ENCODE measurements around the gene MARCHF6.
"Not testable (repeated sequence)": the region's sequence is repeated elsewhere in the genome, so short reads cannot be mapped to it uniquely, and the experiment has no call there.

The MARCHF6 gene

GRCh38 chr5:10351919-10352318, 1.6 kb upstream of the MARCHF6 start:
- DNase-seq (ENCODE audit: low spot score): no peak

- no peak for DNase-seq (ENCODE audit: low spot score)
These were observed 860 bp upstream of the MARCHF6 start for GRCh38 chr5:10352430-10353240.

GRCh38 chr5:10354048-10354872, 765 bp downstream of the MARCHF6 start:
- DNase-seq (ENCODE audit: low spot score): peak; percentile 44

GRCh38 chr5:10355071-10355889, 1.8 kb downstream of the MARCHF6 start:
- DNase-seq (ENCODE audit: low spot score): peak; percentile 26

GRCh38 chr5:10358999-10359398, 5.5 kb downstream of the MARCHF6 start:
- DNase-seq (ENCODE audit: low spot score): no peak

- DNase-seq (ENCODE audit: low spot score): no peak
These were observed 7.2 kb downstream of the MARCHF6 start for GRCh38 chr5:10360686-10361085.

- no peak for DNase-seq (ENCODE audit: low spot score)
These were observed 10.2 kb downstream of the MARCHF6 start for GRCh38 chr5:10363519-10364185.

GRCh38 chr5:10364186-10364689, 10.7 kb downstream of the MARCHF6 start:
- peak; percentile 33 for DNase-seq (ENCODE audit: low spot score)

- DNase-seq (ENCODE audit: low spot score): no peak
These were observed 12.3 kb downstream of the MARCHF6 start for GRCh38 chr5:10365782-10366181.

- peak; percentile 83 for DNase-seq (ENCODE audit: low spot score)
These were observed 13.1 kb downstream of the MARCHF6 start for GRCh38 chr5:10366310-10367272.

- no peak for DNase-seq (ENCODE audit: low spot score)
These were observed 14.1 kb downstream of the MARCHF6 start for GRCh38 chr5:10367579-10367978.

GRCh38 chr5:10370931-10371330, 17.4 kb downstream of the MARCHF6 start:
- DNase-seq (ENCODE audit: low spot score): no peak

GRCh38 chr5:10371369-10371768, 17.9 kb downstream of the MARCHF6 start:
- DNase-seq (ENCODE audit: low spot score): not testable (repeated sequence)

GRCh38 chr5:10372726-10373709, 19.5 kb downstream of the MARCHF6 start:
- DNase-seq (ENCODE audit: low spot score): peak; percentile 10

GRCh38 chr5:10374046-10375022, 20.8 kb downstream of the MARCHF6 start:
- no peak for DNase-seq (ENCODE audit: low spot score)

GRCh38 chr5:10375146-10375545, 21.7 kb downstream of the MARCHF6 start:
- not testable (repeated sequence) for DNase-seq (ENCODE audit: low spot score)

- DNase-seq (ENCODE audit: low spot score): no peak
These were observed 23.0 kb downstream of the MARCHF6 start for GRCh38 chr5:10376544-10376943.

GRCh38 chr5:10377081-10377480, 23.6 kb downstream of the MARCHF6 start:
- DNase-seq (ENCODE audit: low spot score): no peak
